ENCODE measurements around the gene FREY1.

The FREY1 gene

DNA sequence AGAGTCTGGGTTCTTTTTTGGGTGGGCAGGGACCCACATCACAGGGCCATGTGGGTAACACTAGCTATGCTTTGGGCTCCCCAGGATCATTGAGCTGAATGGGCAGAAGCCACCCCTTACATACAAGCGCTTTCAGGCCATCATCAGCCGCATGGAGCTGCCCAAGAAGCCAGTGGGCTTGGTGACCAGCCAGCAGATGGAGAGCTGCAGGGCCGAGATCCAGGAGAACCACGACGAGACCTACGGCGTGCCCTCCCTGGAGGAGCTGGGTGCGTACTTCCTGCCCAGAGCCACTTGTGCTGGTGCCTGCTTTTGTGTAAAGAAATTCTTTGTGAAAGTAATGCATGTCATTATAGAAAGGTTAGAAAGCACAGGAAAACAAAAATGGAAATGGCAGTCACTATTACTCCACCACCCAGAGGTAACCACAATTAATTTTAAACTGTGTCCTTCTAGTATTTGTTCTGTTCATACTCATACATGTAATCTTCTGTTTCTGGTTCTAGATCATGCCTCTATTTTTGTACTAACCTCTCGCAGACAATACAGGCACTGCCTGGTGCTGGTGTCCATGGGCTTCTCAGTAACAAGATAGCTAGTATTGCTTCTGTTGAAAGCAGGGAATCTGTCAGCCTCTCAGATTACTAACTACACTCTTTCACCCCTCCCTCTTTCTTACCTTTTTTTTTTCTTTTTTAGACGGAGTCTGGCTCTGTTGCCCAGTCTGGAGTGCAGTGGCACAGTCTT, 46.1 kb downstream of the FREY1 start:
- DNase-seq: no peak

DNA sequence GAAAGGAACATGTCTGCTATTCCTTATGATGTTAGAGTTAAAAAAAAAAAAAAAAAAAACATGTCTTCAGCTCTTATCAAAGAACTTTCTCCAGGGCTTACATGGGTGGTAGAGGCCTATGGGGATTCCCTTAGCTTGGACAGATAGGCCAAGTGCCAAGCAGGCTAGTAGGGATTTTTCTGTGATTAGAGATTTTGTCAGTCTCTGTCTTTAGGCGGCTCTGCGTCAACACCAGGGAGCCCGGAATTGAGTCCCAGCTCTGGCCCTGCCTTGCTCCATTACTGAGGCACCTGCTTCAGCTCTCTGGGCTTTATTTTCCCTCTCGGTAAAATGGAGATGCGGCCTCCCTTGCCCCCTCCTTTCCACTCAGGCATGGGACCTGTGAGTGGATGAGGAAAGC, 46.7 kb downstream of the FREY1 start:
- no peak for DNase-seq

DNA sequence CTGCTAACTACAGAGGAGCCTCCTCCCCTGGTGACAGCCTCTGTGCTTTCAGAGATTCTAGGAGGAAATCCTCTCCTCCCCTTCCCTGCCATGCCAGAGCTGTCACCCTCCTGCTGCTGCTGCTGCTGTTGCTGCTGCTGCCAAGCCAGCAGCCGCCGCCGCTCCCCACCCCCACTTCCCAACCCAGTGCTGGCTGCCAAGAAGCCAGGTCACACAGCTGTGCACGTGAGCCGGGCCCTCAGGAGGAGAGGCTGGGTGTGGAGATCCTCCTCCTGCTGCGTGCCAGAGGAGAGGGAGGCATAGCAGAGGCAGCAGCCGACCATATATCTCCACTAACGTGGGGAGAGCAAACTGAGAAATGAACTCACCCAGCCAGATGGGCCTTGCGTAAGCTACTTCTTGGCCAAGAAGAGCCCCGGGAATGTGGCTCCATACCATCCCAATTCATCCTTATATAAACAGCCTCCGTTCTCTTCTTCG, 47.4 kb downstream of the FREY1 start:
- no peak for DNase-seq

DNA sequence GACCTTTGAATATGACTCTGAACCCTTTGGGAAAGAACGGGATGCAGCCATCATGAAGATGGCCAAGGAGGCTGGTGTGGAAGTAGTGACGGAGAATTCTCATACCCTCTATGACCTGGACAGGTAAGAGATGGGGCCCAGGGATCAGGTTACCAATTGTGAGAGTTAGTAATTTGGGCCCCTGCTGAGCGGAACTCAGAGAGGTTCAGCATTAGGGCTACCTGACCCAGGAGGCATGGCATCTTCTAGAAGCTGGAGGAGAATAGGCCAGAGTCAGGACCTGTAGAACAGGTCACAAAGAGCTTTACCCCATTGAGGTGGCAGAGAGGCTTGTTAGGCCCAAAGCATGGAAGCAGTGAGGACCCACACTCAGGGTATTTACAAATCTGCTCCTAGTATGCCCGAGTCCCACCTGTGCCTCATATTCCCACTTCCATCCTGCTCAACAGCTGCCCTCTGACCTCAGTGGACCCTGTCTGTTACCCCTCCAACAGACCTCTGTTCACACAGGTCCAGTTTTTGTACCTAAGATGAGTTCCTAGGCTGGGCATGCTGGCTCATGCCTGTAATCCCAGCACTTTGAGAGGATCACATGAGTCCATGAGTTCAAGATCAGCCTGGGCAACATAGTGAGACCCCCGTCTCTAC, 48.2 kb downstream of the FREY1 start:
- DNase-seq: no peak

DNA sequence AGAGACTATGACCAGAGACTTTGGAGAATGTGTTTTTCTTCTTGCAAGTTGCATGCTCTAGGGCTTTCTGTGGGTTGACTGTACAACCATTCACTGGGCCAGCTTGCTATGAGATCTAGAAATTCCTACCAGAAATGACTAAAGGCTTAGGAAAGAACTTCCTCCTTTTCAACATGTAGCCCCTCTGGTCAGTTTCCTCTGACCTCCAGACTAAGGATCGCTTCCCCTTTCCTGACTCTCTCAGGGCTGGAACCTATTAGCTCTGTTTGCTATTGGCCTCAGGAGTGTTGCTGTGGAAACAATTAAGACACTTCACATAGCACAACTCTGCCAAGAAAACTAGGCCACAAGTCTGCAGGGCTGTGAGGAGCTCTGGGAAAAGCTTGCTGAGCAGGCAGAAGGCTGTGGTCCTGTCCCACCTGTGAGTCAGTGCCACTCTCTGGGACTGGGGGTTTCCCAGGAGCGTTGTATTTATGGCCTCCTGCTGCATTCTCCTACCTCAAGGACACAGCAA, 49.1 kb downstream of the FREY1 start:
- no peak for DNase-seq
